Measurements from ENCODE around the gene ZRANB3.
"Not testable (repeated sequence)": the region's sequence is repeated elsewhere in the genome, so short reads cannot be mapped to it uniquely, and the experiment has no call there.

Gene ZRANB3

DNA sequence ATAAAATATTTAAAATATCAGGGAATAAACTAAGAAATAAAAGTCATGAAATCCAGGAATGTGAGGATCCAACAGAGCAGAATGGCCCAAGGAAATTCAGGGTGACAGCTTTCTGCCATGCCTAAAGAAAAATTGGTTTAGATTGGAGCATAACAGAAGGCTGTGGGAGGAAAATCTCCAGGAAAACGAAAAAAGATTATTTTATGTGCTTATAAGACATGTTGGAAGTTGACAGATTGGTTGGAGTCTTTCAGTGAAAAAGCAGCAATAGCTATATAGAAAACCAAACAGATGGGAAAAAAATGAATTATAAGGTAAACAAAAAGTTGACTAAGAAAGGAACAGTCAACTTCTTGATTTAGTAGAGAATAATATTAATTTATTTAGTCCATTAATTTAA, 203.9 kb downstream of the ZRANB3 start:
- no peak for DNase-seq (ENCODE audit: low spot score)

DNA sequence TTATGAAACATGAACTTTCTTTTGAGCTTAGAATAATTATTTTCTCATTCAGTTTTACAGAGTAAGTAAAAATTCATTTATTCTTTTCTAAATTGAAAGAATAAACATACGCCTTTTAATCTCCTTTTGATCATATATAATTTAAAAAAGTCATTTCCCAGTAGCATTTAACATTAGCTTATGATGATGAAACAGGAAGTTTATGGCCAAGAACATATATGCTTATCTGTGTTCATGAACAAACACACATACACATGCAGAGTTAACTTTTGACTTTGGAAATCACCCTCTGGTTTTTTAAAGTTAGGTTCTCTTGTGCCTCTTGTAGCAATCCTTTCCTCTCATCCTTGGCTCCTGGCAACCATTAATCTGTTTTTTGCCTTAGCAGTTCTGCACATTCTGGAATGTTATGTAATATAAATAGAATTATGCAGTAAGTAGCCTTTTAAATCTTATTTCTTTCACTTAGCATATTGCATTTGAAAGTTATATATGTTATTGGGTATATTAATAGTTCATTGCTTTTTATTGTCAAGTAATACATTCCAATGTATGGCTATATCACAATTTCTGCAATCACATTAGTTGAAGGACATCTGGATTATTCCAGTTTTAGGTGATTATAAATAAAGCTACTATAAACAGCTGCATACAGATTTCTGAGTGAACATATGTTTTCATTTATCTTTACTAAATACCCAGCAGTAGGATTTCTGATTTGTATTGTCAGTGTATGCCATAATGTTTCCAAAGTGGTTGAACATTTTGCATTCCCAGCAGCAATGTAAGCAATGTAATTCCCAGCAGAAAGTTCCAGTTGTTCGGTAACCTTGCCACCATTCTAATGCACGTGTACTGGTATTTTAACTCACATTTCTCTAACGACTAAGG, 210.3 kb downstream of the ZRANB3 start:
- DNase-seq (ENCODE audit: low spot score), result no peak

DNA sequence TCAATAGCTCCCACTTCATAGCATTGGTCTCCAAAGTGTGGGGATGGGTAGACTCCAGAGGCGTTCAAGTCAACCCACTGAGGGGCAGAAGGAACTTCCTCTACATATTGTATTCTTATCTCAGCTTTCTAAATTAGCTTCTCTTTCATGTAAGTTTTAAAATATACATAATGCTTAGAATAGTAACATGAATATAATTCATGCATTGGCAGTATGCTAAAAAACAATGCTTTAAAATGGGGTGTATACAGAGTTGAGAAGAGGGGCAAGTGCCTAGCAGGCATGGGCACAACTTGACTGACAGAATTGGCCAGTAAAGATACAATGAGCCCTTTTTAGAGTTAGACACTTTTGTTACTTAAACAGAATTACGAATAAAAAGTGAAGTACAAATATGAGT, 212.2 kb downstream of the ZRANB3 start:
- no peak for DNase-seq (ENCODE audit: low spot score)

DNA sequence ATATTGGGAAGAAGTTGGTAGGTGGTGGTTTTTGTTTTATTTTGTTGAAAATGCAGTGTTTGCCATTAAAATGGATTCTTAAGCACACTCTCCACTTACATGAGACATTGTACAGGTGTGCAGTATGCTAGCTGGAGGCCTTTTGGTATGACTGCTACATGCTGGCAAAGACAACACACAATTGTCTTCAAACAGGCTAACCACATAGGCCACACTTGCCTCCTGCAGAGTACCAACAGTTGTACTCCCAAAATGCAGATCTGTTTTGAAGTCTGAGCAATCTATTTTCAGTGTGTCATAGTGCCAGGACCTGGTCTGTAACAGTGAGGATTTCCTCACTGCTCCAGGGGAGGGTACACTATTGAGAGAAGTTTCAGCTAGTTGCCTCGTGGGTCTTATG, 213.6 kb downstream of the ZRANB3 start:
- no peak for DNase-seq (ENCODE audit: low spot score)

DNA sequence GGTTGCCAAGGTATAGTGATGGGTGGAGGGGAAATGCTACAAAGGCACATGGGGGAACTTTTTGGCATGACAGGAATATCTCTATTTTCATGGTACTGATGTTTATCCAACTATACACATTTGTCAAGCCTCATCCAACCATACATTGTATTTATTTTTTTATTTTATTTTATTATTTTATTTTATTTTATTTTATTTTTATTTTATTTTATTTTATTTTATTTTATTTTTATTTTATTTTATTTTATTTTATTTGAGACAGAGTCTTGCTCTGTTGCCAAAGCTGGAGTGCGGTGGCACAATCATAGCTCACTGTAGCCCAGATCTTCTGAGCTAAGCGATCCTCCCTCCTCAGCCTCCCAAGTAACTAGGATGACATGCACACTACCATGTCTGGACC, 219.1 kb downstream of the ZRANB3 start:
- no peak for DNase-seq (ENCODE audit: low spot score)

DNA sequence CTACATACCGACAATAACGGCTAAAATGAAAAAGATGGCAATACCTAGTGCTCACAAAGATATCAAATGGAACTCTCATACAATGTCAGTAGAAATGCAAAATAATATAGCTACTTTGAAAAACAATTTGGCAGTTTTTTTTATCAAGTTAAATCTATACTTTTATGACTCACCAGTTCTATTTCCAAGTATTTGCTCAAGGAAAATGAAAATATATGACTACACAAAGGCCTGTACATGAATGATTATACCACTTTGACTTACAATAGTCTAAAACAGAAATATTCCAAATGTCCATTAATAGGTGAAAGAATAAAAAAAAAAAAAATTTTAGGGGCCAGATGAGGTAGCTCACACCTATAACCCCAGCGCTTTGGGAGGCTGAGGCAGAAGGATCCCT, 219.8 kb downstream of the ZRANB3 start:
- DNase-seq (ENCODE audit: low spot score), result no peak

DNA sequence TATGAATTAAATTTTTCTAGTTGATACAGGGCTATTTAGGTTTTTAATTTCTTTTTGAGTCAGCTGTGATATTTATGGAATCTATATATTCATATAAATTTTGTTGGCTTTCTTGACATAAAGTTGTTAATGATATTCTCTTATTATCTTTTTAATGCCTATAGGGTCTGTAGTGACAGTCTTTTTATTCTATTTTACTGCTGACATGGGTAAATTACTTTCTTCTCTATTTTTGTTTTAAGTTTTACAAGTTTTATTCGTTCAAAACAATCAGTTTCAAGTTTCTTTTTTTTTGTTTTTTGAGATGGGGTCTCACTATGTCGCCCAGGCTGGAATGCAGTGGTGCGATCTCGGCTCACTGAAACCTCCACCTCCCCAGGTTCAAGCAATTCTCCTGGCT, 226.3 kb downstream of the ZRANB3 start:
- DNase-seq (ENCODE audit: low spot score), result no peak

DNA sequence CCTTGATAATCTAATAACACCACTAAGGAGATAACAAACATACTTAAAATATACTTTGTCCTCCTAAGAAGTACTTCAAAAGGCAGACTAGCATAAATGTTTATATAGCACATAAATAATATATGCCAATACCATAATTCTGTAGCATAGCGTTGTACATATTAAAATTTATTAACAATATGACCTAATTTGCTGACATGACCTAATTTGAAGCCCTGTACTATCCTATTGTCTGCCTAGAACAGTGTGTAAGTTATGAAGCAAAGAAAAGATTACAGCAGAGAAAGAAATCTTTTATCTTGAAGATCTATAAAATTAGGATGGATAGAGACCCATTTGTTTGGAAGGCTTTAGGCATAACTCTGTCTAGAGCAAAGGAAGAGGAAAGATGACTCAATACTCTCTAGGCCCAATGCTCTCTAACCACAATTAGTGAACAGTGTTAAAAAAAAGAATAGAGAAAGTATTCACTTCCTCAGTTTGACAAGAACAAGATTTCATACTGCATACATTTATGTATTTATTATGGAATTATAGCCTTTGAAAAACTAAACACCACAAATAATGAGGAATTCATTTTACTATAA, 231.3 kb downstream of the ZRANB3 start:
- DNase-seq (ENCODE audit: low spot score), result peak; percentile 37

DNA sequence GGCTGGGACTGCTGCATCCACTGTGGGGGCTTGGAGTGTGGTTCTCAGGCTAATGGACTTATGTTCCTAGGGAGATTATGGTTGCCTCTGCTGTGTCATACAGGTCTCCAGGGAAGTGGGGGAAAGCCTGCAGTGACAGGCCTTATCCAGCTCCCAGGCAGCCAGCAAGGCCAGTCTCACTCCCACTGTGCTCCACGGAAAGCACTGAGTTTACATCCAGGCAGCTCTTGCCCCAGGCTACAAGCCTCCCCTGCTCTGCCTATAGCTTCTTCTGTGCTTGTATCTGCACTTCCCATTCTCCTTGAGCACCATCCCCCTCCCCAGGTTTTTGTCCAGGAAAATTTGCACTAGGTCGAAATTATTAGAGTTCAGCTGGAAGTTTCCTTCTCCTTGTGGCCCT, 231.9 kb downstream of the ZRANB3 start:
- DNase-seq (ENCODE audit: low spot score), result no peak

DNA sequence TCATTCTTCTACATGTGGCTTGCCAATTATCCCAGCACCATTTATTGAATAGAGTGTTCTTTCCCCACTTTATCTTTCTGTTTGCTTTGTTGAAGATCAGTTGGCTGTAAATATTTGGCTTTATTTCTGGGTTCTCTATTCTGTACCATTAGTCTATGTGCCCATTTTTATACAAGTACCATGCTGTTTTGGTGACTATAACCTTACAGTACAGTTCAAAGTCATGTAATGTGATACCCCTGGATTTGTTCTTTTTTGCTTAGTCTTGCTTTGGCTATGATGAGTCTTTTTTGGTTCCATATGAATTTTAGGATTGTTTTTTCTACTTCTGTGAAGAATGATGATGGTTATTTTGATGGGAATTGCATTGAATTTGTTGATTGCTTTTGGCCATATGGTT, 243.9 kb downstream of the ZRANB3 start:
- DNase-seq (ENCODE audit: low spot score), result not testable (repeated sequence)

DNA sequence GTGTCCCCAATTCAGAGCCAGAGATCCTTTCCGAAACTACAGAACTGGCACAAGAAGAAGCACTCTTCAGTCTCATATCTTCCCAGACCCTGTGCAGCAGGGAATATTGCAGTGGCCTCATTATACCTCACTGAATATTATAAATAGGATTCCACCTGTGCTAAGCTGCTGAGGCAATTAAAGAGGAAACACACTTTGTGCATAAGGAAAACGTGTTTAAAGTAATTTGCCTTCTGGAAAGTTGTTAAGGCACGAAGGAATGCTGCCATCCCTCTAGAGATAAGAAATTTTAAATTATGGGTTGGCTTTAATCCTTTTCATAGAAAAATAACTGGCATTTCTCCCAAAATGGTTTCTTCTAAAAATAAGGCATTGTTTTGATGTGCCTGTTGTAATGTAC, 245.6 kb downstream of the ZRANB3 start:
- DNase-seq (ENCODE audit: low spot score), result no peak

DNA sequence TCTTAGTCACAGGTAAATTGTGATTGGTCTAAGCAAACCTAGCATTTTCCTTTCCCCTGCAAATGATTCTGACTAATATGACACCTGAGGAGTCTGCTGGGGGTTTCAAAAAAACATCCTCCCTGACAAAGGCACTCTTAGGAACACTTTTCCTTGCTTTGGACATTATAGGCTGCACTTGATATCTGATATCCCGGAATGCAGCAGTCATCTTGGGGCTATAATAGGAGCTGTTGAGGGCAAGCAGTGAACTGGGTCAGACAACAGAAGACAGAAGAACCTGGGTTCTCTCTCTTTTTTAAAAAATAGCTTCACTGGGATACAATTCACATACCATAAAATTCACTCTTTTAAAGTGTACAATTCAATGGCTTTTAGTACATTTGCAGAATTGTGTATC, 249.6 kb downstream of the ZRANB3 start:
- DNase-seq (ENCODE audit: low spot score), result no peak

DNA sequence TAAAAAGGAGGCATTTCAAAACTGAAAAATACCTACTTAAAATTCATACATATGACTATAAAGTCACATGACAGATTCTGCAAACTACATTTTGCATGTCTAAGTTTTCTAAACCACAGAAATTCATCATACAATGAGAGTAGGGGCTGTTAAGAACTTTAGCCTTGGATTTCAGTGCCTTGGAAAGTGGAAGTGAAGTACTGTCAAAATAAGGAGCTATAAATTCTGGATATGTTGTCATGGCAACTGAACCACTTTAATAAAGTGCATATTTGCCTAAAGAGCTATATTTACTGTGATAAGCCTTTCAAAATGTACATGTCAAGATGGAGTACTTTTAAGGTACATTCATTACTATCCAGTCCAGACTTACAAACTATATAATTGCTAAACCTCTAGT, 251.8 kb downstream of the ZRANB3 start:
- DNase-seq (ENCODE audit: low spot score), result no peak

DNA sequence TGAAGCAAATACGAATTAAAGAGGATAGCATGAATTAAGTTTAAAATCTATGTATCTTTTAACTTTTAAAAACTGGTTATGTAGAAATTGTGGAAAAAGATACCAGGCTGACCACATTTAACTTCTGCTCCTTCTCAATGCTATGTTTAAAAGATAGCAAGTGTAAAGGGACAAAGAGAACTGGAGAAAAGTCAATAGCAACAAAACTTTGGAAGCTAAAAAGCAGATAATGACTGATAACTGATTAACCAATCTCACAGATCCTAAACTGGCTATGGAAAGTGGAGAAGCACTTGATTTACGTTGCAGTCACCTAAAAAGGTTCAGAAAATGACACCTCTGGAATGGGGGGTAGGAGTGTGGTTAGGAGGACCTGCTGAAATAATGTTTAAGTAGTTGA, 254.5 kb downstream of the ZRANB3 start:
- no peak for DNase-seq (ENCODE audit: low spot score)

DNA sequence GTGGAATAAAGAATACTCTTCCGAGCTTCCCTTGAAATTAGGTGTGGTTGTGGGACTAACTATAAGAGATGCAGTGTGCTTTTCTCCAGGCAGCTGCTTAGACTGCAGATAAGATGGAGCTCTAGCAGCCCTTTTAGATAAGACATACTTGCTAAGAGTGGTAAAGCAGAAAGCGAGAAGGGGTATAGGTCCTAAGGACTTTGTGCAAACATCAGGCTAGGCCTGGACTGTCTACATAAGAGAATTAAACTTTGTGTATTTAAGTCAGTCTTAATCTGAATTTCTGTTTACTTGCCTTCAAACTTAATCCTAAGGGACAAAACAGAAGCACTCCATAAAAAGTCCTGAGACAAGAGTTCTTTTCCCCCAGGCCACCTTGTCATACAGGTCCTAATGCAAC, 260.0 kb downstream of the ZRANB3 start:
- DNase-seq (ENCODE audit: low spot score), result no peak

DNA sequence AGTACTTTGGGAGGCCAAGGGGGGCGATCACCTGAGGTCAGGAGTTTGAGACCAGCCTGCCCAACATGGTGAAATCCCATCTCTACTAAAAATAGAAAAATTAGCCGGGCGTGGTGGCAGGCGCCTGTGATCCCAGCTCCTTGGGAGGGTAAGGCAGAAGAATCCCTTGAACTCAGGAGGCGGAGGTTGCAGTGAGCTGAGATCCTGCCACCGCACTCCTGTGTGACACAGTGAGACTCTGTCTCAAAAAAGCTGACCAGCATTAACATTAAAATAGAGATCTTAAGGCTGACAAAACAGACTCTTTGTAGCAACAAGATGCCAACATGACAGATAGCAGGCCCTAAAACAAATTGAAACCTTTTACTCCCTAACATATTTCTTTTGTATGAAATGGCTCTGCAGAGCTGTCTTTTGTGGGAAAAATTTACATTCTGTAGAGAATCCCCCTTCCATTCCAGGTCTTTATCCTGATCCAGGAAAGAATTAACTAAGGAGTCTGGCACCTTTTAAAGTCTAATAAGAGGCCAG, 265.0 kb downstream of the ZRANB3 start:
- DNase-seq (ENCODE audit: low spot score), result no peak

DNA sequence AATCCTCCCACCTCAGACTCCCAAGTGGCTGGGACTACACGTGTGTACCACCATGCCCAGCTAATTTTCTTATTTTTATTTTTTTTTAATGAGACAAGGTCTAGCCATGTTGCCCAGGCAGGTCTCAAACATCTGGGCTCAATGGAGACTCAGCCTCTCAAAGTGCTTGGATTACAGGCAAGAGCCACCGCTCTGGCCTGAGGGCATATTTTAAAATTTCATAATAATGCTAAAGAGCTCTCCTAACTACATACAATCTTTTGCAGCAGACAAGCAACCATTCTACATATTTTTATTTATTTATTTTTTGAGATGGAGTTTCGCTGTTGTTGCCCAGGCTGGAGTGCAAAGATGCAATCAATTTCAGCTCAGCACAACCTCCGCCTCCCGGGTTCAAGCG, 271.9 kb downstream of the ZRANB3 start:
- DNase-seq (ENCODE audit: low spot score), result no peak

DNA sequence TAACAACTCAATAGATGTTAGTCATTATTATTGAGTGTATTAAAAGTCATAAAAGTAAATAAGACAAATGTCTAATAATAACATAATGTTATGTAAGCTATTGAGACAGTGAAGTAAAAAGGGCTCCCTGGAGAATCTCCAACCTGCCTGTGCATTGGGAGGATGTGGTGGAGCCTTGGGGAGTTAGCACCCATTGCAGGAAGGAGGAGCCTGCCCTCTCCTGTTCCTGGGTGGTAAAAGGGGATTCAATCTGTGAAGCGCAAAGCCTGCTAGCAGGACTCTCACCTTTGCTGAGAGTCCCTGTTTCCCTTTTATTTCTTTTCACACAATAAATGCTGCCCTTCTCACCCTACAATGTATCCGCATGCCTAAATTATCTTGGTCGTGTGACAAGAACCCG, 272.8 kb downstream of the ZRANB3 start:
- no peak for DNase-seq (ENCODE audit: low spot score)

DNA sequence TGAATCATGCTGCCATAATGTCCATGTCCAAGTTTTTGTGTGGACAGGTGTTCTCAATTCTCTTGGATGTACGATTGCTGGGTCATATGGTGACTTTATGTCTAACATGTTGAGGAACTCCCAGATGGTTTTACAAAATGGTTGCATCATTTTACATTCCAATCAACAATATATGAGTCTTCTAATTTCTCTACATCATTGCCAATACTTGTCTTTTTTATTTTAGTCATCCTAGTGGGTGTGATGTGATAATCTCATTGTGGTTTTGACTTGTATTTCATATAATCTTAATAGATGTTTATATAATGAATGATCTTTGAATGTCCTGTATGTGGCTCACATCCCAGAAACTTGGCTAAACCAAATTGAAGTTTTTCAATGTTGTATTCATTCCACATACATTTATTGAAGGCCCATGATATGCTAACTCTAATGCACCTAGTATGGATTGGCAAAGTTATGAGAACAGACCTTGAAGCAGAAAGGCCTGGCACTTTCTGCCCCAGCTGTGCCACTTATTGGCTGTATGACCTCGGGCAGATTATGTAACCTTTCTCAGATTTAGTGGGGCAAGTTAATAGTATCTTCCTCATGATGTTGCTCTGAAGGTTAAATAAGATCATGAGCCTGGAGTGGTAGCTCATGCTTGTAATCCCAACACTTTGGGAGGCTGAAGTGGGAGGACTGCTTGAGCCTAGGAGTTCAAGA, 273.5 kb downstream of the ZRANB3 start:
- no peak for DNase-seq (ENCODE audit: low spot score)

DNA sequence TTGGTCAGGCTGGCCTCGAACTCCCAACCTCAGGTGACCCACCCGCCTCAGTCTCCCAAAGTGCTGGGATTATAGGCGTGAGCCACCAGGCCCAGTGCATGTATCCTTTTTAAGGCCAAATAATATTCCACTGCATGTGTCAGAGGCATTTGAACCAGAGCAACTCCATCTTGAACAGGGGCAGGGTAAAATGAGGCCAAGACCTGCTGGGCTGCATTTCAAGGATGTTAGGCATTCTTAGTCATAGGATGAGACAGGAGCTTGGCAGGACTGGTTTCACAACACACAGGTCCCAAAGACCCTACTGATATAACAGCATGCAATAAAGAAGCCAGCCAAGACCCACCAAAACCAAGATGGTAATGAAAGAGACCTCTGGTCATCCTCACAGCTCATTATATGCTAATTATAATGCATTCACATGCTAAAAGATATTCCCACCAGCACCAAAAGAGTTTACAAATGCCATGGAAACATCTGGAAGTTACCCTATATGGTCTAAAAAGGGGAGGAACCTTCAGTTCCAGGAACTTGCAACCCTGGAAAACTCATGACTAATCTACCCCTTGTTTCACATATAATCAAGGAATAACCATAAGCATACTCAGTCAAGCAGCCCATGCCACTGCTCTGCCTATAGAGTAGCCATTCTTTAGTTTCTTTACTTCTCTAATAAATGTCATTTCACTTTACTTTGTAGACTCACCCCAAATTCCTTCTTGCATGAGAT, 274.3 kb downstream of the ZRANB3 start:
- DNase-seq (ENCODE audit: low spot score), result no peak

DNA sequence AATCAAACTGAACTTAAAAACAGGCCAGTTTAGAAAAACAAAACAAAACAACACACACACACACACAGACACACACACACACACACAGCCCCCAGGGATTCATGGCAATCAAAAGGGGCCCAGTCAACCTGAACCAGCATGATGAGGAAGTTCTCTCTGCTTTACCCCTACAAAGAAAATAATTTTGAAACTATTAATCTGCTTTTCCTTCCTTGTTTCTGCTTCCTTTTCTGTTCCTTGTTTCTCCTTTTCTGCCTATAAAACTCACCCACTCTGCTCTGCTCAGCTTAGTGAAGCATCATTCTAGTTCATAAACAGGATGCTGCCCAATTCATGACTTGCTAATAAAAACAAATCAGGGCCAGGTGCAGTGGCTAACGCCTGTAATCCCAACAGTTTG, 275.8 kb downstream of the ZRANB3 start:
- no peak for DNase-seq (ENCODE audit: low spot score)

DNA sequence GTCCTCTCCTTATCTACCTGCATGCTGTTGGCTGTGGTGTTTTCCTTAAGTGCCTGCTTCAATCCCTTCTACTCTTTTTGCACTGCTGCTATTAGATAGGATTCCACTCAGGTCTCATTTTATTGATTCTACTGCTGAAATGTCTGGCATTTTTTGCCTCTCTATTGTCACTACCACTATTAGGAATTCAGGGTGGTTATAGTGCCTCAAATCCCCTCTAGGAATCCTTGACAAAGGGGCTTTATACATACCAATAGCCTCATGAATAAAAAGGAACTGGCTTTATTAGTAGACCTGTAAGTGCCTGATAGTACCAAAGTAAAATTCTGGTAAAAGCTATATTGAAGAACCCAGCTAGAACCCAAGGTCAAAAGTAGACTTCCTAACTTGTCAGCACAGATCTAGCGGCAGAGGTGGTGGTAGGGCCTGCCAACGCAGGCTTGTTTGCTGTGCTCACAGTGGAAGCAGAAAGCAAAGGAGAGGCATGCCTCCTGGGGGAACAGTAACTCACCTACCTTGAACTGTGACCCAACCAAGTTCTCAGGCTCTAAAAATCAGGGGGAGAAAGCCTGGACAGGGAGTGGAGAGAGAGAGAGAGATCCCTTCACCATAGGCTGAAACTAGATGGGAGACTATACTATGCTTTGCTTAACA, 278.1 kb downstream of the ZRANB3 start:
- DNase-seq (ENCODE audit: low spot score), result no peak

All from kidney capillary endothelial cell (primary cell).